Ishikawa (cell line): ENCODE results near the gene KRT35.

ENCODE experiments used
- CEBPB ChIP-seq: IDR thresholded peaks from 2 replicates; pipeline ENCODE4 v1.6.1; 2012
- YY1 ChIP-seq: IDR thresholded peaks from 2 replicates; pipeline ENCODE4 v1.6.1; 2012; ENCODE audit warnings: low read depth

- TF ChIP-seq CEBPB (no peak), YY1 (no peak)
These were observed 29.7 kb downstream of the KRT35 start for GRCh38 chr17:41451154-41451728.
